Stimulated activated CD8-positive, alpha-beta memory T cell treated with anti-CD3 and anti-CD28 coated beads, Interleukin-7, amount 100 ng/mL, for 1 hour (primary cell): ENCODE results near the gene ZNF609.

Experiments used
- DNase-seq, 2 donors: peaks; one replicate each; pipeline ENCODE4 v3.0.0-alpha.2; 2020; ENCODE audit warnings: low read depth in 2 of 2

ZNF609 gene

GRCh38 chr15:64542091-64542490 lies 81.7 kb downstream of the ZNF609 start:
- no peak for DNase-seq

DNA sequence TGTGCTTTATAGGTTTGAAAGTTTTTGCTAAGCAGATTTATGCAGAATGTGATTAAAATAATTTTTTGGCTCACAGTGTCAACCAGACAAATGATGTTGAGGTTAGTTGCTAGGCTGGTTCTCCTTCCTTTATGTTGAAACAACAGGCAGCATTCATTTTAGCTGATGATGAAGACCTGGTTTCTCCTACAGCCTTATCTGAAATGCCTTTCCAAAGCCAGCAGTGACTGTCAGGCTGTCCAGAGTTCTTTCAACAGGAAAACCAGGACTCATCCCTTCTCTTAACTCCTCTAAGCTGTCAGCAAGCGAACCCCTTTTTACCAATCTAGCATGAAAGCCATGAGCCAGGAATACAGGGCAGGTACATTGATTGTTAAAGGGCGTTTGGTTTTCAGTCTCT lies 84.1 kb downstream of the ZNF609 start:
- DNase-seq = no peak

DNA sequence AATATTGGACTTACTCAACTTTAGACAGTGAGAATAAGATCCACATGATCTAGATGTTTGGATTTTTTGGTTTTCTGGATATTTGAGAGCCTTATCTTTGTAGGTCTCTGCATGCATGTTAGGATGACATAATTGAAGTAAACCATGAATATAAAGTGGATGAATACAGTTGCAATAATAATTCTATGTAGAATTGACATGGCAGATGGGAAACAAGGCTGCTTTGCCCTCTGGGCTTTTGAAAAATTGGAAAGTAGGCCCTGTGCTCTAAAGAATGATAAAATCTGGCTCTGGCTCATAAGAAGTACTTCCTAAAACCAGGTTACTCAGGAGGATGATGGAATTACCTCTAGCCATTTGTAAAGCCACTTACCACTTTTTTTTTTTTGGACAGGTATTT lies 86.9 kb downstream of the ZNF609 start:
- DNase-seq = no peak

- DNase-seq = no peak
Measured at GRCh38 chr15:64548235-64548634, 87.9 kb downstream of the ZNF609 start.

DNA sequence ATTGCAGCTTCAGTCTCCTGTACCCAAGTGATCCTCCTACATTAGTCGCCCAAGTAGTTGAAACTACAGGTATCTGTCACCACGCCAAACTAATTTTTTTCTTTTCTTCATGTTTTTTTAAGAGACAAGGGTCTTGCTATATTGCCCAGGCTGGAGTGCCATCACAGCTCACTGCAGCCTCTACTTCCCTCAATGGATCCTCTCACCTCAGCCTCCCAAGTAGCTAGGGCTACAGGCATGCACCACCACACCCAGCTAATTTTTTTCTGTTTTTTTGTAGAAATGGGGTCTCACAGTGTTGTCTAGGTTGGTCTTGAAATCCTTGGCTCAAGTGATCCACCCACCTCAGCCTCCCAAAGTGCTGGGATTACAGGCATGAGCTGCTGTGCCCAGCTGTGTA lies 89.5 kb downstream of the ZNF609 start:
- DNase-seq = no peak

GRCh38 chr15:64552281-64552948 lies 92.0 kb downstream of the ZNF609 start:
- DNase-seq = no peak

- DNase-seq = no peak
Measured at GRCh38 chr15:64558460-64559179, 98.2 kb downstream of the ZNF609 start.

GRCh38 chr15:64559243-64559642 lies 98.9 kb downstream of the ZNF609 start:
- DNase-seq = no peak

DNA sequence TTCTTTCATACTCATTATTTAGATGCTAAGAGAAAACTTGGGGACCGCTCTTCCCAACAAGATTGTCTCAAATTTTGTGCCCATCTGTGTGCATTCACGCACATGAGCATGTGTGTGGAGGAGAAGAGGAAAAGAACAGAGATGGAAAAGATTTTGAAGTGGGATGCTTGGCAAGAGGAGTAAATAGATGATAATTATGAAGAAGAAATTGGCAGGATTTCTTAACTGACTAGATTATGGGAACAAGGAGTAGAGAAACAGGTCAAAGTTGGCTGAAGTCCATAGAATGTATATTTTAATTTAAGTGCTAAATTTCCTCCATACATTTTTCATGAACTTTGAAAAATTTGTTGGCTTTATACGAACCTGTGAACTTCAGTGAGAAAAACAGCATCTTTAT lies 100.1 kb downstream of the ZNF609 start:
- no peak for DNase-seq

GRCh38 chr15:64560998-64561397 lies 100.6 kb downstream of the ZNF609 start:
- DNase-seq = no peak

- DNase-seq = no peak
Measured at GRCh38 chr15:64562003-64562640, 101.7 kb downstream of the ZNF609 start.

DNA sequence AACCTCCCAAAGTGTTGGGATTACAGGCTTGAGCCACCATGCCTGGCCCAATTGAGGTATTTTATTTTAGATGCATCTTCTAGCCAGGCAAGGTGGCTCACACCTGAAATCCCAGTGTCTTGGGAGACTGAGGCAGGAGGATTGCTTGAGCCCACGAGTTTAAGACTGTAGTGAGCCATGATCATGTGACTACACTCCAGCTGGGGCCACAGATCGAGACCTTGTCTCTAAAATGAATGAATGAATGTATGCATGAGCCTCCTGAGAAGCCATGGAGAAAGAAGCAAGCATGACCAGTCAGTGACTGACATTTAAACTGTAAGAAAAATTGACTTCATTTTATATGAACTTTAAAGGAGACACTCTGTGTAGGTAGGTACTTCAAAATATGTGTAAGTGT lies 105.7 kb downstream of the ZNF609 start:
- DNase-seq = no peak

DNA sequence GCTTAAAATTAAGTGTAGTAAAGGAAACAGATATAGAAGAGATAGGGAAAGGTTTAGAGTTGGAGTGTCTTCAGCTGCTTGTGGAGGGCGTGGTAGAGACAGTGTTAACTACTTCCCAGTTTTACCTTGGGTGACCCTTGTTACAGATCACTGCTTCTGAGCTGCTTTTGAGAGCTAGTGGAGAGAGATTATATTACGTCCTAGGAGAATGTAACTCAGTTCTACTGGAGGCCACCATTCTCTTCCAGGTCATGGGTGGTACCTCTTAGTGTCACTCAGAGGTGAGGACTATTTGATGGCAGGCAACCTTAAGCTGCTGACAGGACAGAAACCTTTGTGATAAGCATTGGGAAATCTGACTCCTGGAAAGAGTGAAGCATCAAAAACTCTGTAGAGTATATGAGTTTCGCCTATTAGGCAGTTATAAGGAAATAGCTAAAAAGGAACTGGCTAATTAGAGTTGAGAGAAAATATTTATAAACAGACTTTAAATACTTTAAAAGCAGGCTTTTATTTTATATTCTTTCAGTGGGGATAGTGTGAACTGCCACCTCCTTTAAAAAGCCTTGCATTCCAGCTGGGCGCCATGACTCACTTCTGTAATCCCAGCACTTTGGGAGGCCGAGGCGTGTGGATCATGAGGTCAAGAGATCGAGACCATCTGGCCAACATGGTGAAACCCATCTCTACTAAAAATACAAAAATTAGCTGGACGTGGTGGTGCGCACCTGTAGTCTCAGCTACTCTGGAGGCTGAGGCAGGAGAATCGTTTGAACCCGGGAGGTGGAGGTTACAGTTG lies 106.5 kb downstream of the ZNF609 start:
- no peak for DNase-seq

GRCh38 chr15:64568765-64569164 lies 108.4 kb downstream of the ZNF609 start:
- DNase-seq = no peak

GRCh38 chr15:64571857-64572291 lies 111.5 kb downstream of the ZNF609 start:
- no peak for DNase-seq

DNA sequence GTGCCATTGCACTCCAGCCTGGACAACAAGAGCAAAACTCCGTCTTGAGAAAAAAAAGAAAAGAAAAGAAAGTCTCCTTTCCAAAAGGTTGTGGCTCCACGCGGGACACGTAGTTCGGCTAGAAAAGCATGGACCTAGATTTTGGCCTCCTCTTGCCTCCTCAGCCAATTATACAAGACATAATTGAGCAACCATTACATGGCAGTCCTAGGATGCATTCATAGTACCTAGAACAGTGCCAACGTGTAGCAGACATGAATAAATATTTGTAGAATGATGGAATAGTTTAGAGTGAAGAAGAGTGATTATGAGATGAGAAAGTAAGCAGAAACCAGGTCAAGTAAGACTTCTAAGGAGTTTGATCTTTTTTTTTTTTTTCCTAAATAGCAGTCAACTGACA lies 112.5 kb downstream of the ZNF609 start:
- DNase-seq = no peak

DNA sequence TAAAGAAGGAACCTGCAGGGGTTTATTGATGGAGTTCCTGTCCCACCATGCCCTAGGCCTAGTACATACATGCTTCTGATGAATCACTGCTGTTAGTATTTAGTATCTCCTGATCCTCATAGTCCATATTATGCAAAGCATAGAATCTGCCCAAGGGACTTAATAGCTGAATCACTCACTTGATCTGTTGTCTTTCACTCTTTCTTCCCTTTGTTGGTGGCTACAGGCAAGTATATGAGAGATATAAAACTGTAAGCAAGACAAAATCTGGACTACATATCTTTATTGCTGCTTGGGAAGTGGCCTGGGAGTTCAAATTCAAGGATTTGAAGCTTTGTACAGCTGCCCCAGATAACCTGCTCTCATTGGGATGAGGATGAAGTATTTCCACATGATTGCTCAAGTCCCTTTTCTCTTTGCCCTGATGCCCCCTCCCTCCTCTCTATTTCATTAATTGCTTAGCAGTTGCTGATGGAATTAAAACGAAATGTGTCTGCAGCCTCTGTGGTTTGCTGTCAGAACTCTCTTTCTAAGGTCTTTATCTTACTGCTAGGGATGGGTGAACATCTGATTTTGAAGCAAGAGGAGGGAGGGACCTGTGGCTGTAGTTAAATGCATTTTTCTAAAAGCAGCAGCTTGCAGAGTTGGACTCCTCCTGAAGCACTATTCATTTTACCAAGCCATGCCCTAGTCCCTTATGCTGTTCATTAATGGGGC lies 114.1 kb downstream of the ZNF609 start:
- no peak for DNase-seq

- DNase-seq = no peak
Measured at GRCh38 chr15:64580696-64581407, 120.5 kb downstream of the ZNF609 start.

GRCh38 chr15:64581408-64581761 lies 121.0 kb downstream of the ZNF609 start:
- DNase-seq = no peak

DNA sequence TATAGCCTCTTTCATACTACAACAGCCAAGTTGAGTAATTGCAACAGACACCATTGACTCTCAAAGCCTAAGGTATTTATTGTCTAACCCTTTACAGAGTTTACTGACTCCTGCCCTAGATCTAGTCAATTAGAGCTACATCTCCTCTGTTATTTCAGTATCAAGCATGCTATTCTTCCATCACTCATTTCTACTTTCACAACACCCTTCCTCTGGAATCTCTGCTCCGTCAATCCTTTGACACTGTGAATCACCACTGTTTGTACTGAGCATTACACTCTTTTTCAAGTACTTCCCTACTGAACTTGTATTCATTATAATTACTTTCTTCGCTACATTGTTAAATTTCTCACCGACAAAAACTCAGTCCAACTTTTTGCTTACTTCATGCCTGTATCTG lies 121.8 kb downstream of the ZNF609 start:
- no peak for DNase-seq

- no peak for DNase-seq
Measured at GRCh38 chr15:64583519-64583918, 123.1 kb downstream of the ZNF609 start.
